WI38 (cell line): ENCODE data around the gene SMURF2.

Source experiments
- H3K4me3 ChIP-seq: 2 replicates; pipeline ENCODE4 v1.5.1; 2011; ENCODE audit warnings: low read depth, mild to moderate bottlenecking, control low read depth, low read length
- CTCF ChIP-seq: IDR thresholded peaks from 2 replicates; pipeline ENCODE4 v1.5.1; 2012; ENCODE audit warnings: low read depth, mild to moderate bottlenecking, control low read depth, low read length

The SMURF2 gene

GRCh38 chr17:64653325-64653984 is 8.7 kb downstream of the SMURF2 start:
- peak overlapping the region; percentile 16 for H3K4me3 ChIP-seq
- TF ChIP-seq CTCF = no peak

- no peak overlapping the region for H3K4me3 ChIP-seq
- TF ChIP-seq CTCF = no peak
These were observed 10.2 kb downstream of the SMURF2 start for GRCh38 chr17:64651889-64652288.

GRCh38 chr17:64648234-64648633 is 13.9 kb downstream of the SMURF2 start:
- no peak for TF ChIP-seq CTCF
- no peak overlapping the region for H3K4me3 ChIP-seq

GRCh38 chr17:64647817-64648216 is 14.3 kb downstream of the SMURF2 start:
- no peak overlapping the region for H3K4me3 ChIP-seq
- no peak for TF ChIP-seq CTCF

GRCh38 chr17:64639516-64639915 is 22.6 kb downstream of the SMURF2 start:
- no peak for TF ChIP-seq CTCF
- H3K4me3 ChIP-seq = no peak overlapping the region

- TF ChIP-seq CTCF = no peak
- no peak overlapping the region for H3K4me3 ChIP-seq
These were observed 23.4 kb downstream of the SMURF2 start for GRCh38 chr17:64638552-64639203.

- no peak overlapping the region for H3K4me3 ChIP-seq
- TF ChIP-seq CTCF = no peak
These were observed 26.3 kb downstream of the SMURF2 start for GRCh38 chr17:64635647-64636305.
